B cell (primary cell): ENCODE measurements around the gene TPRA1.

Experiments
- EZH2 ChIP-seq: IDR thresholded peaks from 2 replicates; pipeline ENCODE4 v1.6.1; 2012; ENCODE audit warnings: borderline replicate concordance, low read depth, mild to moderate bottlenecking, moderate library complexity, low read length; ENCODE audit not compliant: insufficient read depth, poor library complexity, severe bottlenecking
- TF ChIP-seq, protein P1 (sequence below): fragments of 200-600 bp; IDR thresholded peaks from one replicate; pipeline ENCODE4 v1.8.0; 2022; ENCODE audit warnings: antibody characterized with exemption, mild to moderate bottlenecking

DNA sequence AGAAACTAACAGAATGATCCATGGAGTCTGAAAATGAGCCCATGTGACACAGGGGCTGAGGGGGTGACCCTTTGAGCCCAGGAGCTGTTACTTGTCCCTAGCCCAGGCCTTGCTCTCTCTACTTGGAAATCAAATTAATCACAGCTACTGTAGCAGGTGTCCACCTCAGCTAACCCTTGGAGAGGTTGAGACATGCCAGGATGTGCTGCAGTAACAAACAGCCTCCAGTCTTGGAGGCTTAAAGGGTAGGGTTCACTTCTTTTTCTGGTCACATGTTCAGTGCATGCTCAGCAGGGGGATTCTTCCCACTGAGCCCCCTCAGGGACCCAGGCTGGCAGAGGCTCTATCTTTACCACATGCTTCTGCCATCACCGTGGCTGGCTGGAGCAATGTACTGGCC is 21.4 kb downstream of the TPRA1 start:
- TF ChIP-seq, protein P1, sequence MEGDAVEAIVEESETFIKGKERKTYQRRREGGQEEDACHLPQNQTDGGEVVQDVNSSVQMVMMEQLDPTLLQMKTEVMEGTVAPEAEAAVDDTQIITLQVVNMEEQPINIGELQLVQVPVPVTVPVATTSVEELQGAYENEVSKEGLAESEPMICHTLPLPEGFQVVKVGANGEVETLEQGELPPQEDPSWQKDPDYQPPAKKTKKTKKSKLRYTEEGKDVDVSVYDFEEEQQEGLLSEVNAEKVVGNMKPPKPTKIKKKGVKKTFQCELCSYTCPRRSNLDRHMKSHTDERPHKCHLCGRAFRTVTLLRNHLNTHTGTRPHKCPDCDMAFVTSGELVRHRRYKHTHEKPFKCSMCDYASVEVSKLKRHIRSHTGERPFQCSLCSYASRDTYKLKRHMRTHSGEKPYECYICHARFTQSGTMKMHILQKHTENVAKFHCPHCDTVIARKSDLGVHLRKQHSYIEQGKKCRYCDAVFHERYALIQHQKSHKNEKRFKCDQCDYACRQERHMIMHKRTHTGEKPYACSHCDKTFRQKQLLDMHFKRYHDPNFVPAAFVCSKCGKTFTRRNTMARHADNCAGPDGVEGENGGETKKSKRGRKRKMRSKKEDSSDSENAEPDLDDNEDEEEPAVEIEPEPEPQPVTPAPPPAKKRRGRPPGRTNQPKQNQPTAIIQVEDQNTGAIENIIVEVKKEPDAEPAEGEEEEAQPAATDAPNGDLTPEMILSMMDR = no peak
- TF ChIP-seq EZH2 = no peak
